Memory B cell (primary cell): ENCODE data around the gene LARGE1.

Experiments
- ATAC-seq: fragments of 150-1000 bp; cut with Tn5 transposase; 2 replicates; pipeline ENCODE4 v1.10.0; 2021; ENCODE audit warnings: low read depth, mild to moderate bottlenecking, moderate library complexity
- DNase-seq, 2 donors: peaks; one replicate each; pipeline ENCODE4 v3.0.0; 2022; ENCODE audit warnings: low spot score in 2 of 2
- H3K27ac Mint-ChIP-seq: one replicate; pipeline ENCODE4 v1.8.0; 2022; ENCODE audit warnings: mild to moderate bottlenecking, moderate library complexity, mixed read lengths
- H3K27me3 Mint-ChIP-seq: one replicate; pipeline ENCODE4 v1.8.0; 2022; ENCODE audit warnings: mixed read lengths
- H3K36me3 Mint-ChIP-seq: one replicate; pipeline ENCODE4 v1.8.0; 2022; ENCODE audit warnings: mild to moderate bottlenecking, mixed read lengths
- H3K4me1 Mint-ChIP-seq: one replicate; pipeline ENCODE4 v1.8.0; 2022; ENCODE audit warnings: mixed read lengths
- H3K4me3 Mint-ChIP-seq: one replicate; pipeline ENCODE4 v1.8.0; 2022; ENCODE audit warnings: mild to moderate bottlenecking, moderate library complexity, mixed read lengths
- H3K9me3 Mint-ChIP-seq: one replicate; pipeline ENCODE4 v1.8.0; 2022; ENCODE audit warnings: mixed read lengths

The LARGE1 gene

GRCh38 chr22:33300165-33300564 is 620.1 kb downstream of the LARGE1 start:
- H3K27ac Mint-ChIP-seq = peak overlapping the region; percentile 76
- no peaks in the 10 kb centered on the region for H3K36me3 Mint-ChIP-seq
- no peaks in the 10 kb centered on the region for H3K9me3 Mint-ChIP-seq
- peak; percentile 20 for ATAC-seq
- no peaks in the 10 kb centered on the region for H3K27me3 Mint-ChIP-seq
- H3K4me3 Mint-ChIP-seq = peak overlapping the region; percentile 2
- H3K4me1 Mint-ChIP-seq = peaks cover 34% of the 10 kb centered on the region
- no peak for DNase-seq

- peak; percentile 95 for ATAC-seq
- H3K9me3 Mint-ChIP-seq = no peaks in the 10 kb centered on the region
- peaks cover 34% of the 10 kb centered on the region for H3K4me1 Mint-ChIP-seq
- no peaks in the 10 kb centered on the region for H3K27me3 Mint-ChIP-seq
- DNase-seq = peak; percentile 58 to 76
- H3K27ac Mint-ChIP-seq = peak overlapping the region; percentile 76
- peaks cover 2% of the 10 kb centered on the region for H3K36me3 Mint-ChIP-seq
- peak overlapping the region; percentile 27 for H3K4me3 Mint-ChIP-seq
Observed at GRCh38 chr22:33299245-33299956, 620.9 kb downstream of the LARGE1 start.

- ATAC-seq (no peak), DNase-seq (no peak)
- no peak overlapping the region for H3K27ac Mint-ChIP-seq
- H3K27me3 Mint-ChIP-seq = peaks cover 3% of the 10 kb centered on the region
- H3K36me3 Mint-ChIP-seq = peaks cover 6% of the 10 kb centered on the region
- H3K9me3 Mint-ChIP-seq = no peaks in the 10 kb centered on the region
- no peak overlapping the region for H3K4me3 Mint-ChIP-seq
- H3K4me1 Mint-ChIP-seq = peaks cover 33% of the 10 kb centered on the region
Observed at GRCh38 chr22:33296941-33297340, 623.3 kb downstream of the LARGE1 start.

- Mint-ChIP-seq H3K9me3 (no peaks in the 10 kb centered on the region), H3K4me3 (no peak overlapping the region), H3K27me3 (peaks cover 3% of the 10 kb centered on the region), H3K4me1 (peaks cover 18% of the 10 kb centered on the region), H3K36me3 (peaks cover 7% of the 10 kb centered on the region), H3K27ac (no peak overlapping the region)
- DNase-seq = no peak
- ATAC-seq = no peak
Observed at GRCh38 chr22:33288078-33288477, 632.2 kb downstream of the LARGE1 start.

GRCh38 chr22:33275073-33275443 is 645.2 kb downstream of the LARGE1 start:
- no peak for DNase-seq
- Mint-ChIP-seq H3K9me3 (peaks cover 3% of the 10 kb centered on the region), H3K36me3 (peaks cover 14% of the 10 kb centered on the region), H3K4me1 (peaks cover 43% of the 10 kb centered on the region), H3K27ac (no peak overlapping the region), H3K27me3 (no peaks in the 10 kb centered on the region), H3K4me3 (no peak overlapping the region)
- no peak for ATAC-seq

- peaks cover 45% of the 10 kb centered on the region for H3K4me1 Mint-ChIP-seq
- DNase-seq (peak; percentile 56 to 59), ATAC-seq (no peak)
- H3K27ac Mint-ChIP-seq = peak overlapping the region; percentile 95
- peaks cover 14% of the 10 kb centered on the region for H3K36me3 Mint-ChIP-seq
- H3K27me3 Mint-ChIP-seq = no peaks in the 10 kb centered on the region
- peak overlapping the region; percentile 57 for H3K4me3 Mint-ChIP-seq
- H3K9me3 Mint-ChIP-seq = peaks cover 3% of the 10 kb centered on the region
Observed at GRCh38 chr22:33274214-33275072, 645.8 kb downstream of the LARGE1 start.

GRCh38 chr22:33272871-33273270 is 647.4 kb downstream of the LARGE1 start:
- Mint-ChIP-seq H3K27me3 (no peaks in the 10 kb centered on the region), H3K4me3 (peak overlapping the region; percentile 32), H3K36me3 (peaks cover 11% of the 10 kb centered on the region), H3K27ac (peak overlapping the region; percentile 95), H3K4me1 (peaks cover 44% of the 10 kb centered on the region), H3K9me3 (peaks cover 3% of the 10 kb centered on the region)
- ATAC-seq (peak; percentile 23), DNase-seq (peak in 1 of 2 donors; percentile 7)

GRCh38 chr22:33272180-33272579 is 648.1 kb downstream of the LARGE1 start:
- H3K27ac Mint-ChIP-seq = peak overlapping the region; percentile 95
- peaks cover 7% of the 10 kb centered on the region for H3K36me3 Mint-ChIP-seq
- H3K4me1 Mint-ChIP-seq = peaks cover 44% of the 10 kb centered on the region
- H3K4me3 Mint-ChIP-seq = peak overlapping the region; percentile 40
- ATAC-seq = no peak
- H3K9me3 Mint-ChIP-seq = peaks cover 3% of the 10 kb centered on the region
- H3K27me3 Mint-ChIP-seq = no peaks in the 10 kb centered on the region
- no peak for DNase-seq

GRCh38 chr22:33271390-33272161 is 648.7 kb downstream of the LARGE1 start:
- Mint-ChIP-seq H3K4me1 (peaks cover 41% of the 10 kb centered on the region), H3K36me3 (peaks cover 3% of the 10 kb centered on the region), H3K4me3 (peak overlapping the region; percentile 57), H3K27me3 (no peaks in the 10 kb centered on the region), H3K27ac (peak overlapping the region; percentile 95), H3K9me3 (peaks cover 3% of the 10 kb centered on the region)
- DNase-seq (peak; percentile 41 to 59), ATAC-seq (peak; percentile 93)

- Mint-ChIP-seq H3K4me1 (peaks cover 42% of the 10 kb centered on the region), H3K36me3 (peaks cover 3% of the 10 kb centered on the region), H3K27ac (peak overlapping the region; percentile 95), H3K9me3 (peaks cover 3% of the 10 kb centered on the region), H3K4me3 (no peak overlapping the region), H3K27me3 (no peaks in the 10 kb centered on the region)
- DNase-seq (no peak), ATAC-seq (no peak)
Observed at GRCh38 chr22:33270596-33270995, 649.7 kb downstream of the LARGE1 start.

GRCh38 chr22:33261699-33262098 is 658.6 kb downstream of the LARGE1 start:
- peaks cover 2% of the 10 kb centered on the region for H3K36me3 Mint-ChIP-seq
- ATAC-seq = no peak
- H3K9me3 Mint-ChIP-seq = no peaks in the 10 kb centered on the region
- no peak for DNase-seq
- H3K27ac Mint-ChIP-seq = peak overlapping the region; percentile 35
- H3K27me3 Mint-ChIP-seq = no peaks in the 10 kb centered on the region
- peaks cover 27% of the 10 kb centered on the region for H3K4me1 Mint-ChIP-seq
- no peak overlapping the region for H3K4me3 Mint-ChIP-seq

GRCh38 chr22:33260498-33260897 is 659.8 kb downstream of the LARGE1 start:
- Mint-ChIP-seq H3K36me3 (peaks cover 2% of the 10 kb centered on the region), H3K27me3 (no peaks in the 10 kb centered on the region), H3K27ac (peak overlapping the region; percentile 3), H3K9me3 (no peaks in the 10 kb centered on the region), H3K4me1 (peaks cover 33% of the 10 kb centered on the region), H3K4me3 (no peak overlapping the region)
- DNase-seq (no peak), ATAC-seq (no peak)

- Mint-ChIP-seq H3K27me3 (no peaks in the 10 kb centered on the region), H3K4me3 (no peak overlapping the region), H3K36me3 (no peaks in the 10 kb centered on the region), H3K9me3 (no peaks in the 10 kb centered on the region), H3K4me1 (peaks cover 18% of the 10 kb centered on the region), H3K27ac (no peak overlapping the region)
- ATAC-seq = peak; percentile 56
- DNase-seq = no peak
Observed at GRCh38 chr22:33255791-33256190, 664.5 kb downstream of the LARGE1 start.

- DNase-seq (no peak), ATAC-seq (no peak)
- no peak overlapping the region for H3K27ac Mint-ChIP-seq
- H3K9me3 Mint-ChIP-seq = no peaks in the 10 kb centered on the region
- no peak overlapping the region for H3K4me3 Mint-ChIP-seq
- H3K4me1 Mint-ChIP-seq = no peaks in the 10 kb centered on the region
- H3K27me3 Mint-ChIP-seq = no peaks in the 10 kb centered on the region
- no peaks in the 10 kb centered on the region for H3K36me3 Mint-ChIP-seq
Observed at GRCh38 chr22:33248948-33249347, 671.3 kb downstream of the LARGE1 start.
